NCI-H2171 (cell line): Measurements from ENCODE around the gene SYTL3.
"Not testable (repeated sequence)": the region's sequence is repeated elsewhere in the genome, so short reads cannot be mapped to it uniquely, and the experiment has no call there.

Source experiments
- DNase-seq: peaks from one replicate; lab custom pipeline; 2025; lab: John Stamatoyannopoulos, UW

The SYTL3 gene

DNA sequence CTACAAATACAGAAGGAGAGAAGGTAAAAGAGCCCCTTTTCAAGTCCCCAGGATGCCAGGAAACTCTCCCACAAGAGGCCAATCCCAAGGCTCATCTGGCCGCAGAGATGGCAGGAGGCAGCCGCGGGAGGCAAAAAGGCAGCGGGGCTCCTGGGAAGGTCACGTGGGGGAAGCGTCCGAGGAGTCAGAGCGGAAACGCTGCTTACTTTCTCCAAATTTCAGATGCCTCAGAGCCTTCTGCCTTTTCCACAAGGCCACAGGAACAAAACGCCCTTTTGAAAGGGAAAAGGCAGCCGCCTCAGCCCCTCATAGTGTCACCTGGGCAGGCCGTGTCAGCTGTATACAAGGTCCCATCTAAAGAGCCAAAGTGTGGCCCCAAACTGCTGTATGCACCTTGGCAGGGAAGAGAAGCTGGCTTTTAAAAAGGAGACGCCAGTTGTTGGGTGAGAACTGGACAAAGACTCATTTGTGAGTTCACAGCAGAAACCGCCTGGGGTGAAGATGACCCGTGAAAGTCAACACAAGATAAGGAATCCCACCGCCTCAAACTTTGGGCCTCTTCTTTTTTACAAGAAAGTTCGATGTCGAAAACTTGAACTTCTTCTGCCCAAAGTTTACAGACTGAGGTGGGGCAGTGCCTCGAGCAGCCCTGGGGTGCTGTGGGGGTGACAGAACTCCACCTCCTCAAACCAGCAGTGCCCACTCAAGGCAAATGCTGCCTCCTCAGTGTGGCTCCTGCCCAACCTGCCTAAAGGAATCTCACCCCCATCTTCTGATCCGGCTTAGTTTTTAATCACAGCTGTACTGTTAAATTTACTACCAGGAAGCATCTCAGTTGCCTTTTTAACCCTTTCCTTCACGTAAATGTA lies 124.0 kb downstream of the SYTL3 start:
- no peak for DNase-seq

DNA sequence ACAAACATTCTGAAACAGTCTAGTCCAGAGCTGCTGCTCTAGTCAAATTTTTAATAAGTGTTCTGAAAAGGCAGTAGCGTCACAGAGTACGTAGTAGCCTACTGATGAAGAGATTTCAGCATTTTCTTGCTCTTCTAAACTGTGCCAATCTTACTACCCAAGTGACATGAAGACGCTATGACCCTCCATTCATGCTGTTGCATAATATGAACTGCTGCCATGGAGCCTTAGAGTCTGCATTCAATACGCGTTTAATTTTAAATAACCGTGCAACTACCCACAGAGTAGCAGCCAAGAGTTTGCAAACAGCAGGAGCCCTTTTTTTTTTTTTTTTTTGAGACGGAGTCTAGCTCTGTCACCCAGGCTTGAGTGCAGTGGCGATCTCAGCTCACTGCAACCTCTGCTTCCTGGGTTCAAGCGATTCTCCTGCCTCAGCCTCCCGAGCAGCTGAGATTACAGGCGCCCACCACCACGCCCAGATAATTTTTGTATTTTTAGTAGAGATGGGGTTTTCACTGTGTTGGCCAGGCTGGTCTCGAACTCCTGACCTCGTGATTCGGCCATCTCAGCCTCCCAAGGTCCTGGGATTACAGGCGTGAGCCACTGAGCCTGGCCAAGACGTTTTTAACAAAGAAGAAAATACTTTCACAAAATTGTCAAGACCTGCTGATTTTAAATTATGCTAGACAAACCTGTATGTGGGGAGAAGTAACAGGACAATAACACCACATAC lies 125.0 kb downstream of the SYTL3 start:
- DNase-seq, result no peak

DNA sequence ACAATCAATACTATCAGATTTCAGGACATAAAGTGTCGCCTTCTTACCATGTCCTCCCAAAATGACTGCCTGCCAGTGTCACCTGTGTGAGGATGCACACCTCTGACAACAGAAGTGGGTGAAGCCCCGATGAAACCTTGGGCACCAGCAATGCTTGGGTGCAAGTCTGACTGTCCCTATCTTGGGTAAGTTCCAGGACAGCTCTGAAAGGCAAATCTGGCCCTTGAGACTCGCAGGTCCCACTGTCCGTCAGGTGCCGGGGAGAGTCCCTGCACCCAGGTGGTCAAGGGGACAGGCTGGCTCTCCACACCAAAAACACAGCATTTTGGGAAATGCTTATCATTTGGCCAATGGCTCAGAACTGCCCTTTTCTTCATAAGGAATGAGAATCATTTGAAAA lies 126.0 kb downstream of the SYTL3 start:
- no peak for DNase-seq

DNA sequence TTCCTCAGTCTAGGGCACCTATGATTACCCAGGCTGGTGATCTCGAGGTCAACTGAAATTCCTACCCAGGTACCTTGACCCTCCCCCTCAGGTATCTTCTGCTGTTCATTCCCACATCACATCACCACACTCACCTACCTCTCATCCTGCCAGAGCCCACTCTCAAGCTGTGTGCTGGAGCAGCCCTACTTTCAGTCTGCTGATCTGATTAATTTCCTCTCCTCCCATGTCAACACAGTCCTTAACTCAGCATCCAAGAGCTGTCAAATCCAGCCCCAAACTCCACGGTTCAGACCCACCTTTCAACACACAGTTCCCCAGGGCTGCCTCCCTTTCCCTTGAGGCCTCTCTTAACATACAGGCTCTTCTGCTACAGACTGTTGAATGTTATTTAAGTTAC lies 126.9 kb downstream of the SYTL3 start:
- DNase-seq, result no peak

DNA sequence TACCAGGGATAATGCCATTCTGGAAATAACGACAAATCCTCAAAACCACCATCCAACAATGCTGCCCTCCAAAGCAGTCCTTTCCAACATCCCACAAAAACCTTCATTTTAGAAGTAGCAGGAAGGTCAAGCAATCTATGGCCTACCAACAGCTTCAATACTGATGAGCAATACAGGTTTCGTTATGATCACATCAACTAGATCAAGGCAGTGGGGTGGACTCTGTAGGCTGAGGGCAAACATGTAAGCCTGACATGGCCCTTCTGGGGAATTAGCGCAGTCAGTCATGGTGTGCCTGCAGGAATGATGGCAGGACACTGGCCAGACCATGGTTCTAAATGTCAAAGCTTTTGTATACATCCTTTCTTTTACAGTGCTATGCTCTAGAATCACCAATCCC lies 127.7 kb downstream of the SYTL3 start:
- DNase-seq, result no peak

DNA sequence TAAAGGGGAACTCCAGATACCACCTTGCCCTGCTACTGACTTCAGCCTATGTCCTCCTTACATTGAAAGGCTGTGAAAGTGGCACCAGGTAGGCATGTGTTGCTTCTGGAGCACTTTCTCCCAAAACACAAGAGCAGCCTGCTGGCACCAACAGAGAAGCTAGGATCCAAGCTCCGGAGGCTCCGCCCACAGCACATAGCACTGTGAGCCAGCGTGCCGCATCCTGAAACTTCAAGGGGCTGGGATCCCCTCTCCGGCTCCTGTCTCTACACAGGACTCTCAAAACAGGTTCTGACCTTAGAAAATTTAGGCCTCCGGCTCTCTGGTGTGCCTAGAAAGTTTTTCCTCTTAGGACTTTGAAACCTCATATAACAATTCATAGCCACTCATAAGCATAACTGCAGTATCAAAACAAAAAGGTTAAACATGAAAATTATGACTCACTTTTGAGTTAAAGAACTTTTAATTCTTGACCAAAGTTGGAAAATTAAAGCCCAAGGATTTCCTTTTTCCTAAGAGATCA lies 128.2 kb downstream of the SYTL3 start:
- DNase-seq, result no peak

DNA sequence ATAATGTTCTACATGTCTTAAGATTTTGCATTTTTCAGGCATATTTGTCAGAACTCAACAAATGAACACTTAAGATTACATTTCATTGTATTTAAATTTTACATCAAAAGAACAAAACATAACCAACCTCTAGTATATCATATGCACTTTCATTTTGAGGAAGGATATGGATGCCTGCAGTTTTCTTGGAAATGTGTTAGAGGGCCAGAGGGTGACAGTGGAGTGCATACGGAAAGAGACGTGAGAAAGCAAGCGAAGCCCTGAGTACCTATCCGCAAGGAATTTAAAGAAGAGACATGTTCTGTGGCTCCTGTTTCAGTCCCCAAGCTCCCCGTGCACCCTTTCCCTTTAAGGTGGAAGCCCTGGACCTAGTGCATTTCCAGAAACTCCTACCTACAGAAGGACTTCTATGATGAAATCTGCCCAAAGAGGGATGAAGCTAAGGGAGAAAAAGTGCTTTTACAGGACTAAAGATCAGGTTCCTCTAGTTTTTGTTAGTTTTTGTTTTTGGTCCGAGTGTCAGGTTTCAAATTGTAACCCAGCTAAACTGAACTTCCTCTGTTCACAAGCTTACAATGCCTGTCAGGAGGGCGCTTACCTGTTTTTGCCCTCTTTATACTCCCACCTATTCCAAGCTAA lies 130.5 kb downstream of the SYTL3 start:
- DNase-seq, result no peak

DNA sequence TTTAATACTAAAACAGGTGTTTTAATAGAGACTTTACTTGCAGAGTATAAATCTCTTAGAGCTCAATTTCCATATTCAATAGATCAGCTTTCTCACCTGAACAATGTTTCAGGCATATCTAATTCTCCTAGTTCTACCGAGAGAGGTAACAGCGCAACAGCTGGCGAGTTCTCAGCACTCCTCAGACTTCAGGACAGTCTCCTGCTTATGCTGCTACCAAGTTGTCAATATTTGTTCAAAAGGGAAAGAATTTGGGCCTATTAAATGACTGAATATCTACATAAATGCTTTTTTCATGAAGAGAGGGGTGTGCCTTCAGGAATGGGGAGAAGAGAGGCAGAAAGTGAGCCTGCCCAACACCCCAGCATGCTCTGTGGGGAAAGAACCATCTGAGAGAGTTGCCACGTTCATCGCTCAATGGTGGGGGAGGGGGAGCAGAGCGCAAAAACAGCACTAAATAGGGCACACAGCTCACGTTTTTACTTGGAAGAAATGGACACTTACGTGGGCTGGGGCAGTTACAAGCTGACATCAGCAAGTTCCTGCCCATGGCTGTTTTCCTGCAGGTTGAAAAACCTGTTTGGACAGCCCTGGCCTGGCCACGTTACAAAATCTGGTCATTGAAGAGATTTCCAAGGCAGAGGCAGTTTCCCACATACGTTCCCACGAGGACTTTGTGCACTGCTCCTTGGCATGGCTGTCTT lies 131.3 kb downstream of the SYTL3 start:
- DNase-seq, result no peak

DNA sequence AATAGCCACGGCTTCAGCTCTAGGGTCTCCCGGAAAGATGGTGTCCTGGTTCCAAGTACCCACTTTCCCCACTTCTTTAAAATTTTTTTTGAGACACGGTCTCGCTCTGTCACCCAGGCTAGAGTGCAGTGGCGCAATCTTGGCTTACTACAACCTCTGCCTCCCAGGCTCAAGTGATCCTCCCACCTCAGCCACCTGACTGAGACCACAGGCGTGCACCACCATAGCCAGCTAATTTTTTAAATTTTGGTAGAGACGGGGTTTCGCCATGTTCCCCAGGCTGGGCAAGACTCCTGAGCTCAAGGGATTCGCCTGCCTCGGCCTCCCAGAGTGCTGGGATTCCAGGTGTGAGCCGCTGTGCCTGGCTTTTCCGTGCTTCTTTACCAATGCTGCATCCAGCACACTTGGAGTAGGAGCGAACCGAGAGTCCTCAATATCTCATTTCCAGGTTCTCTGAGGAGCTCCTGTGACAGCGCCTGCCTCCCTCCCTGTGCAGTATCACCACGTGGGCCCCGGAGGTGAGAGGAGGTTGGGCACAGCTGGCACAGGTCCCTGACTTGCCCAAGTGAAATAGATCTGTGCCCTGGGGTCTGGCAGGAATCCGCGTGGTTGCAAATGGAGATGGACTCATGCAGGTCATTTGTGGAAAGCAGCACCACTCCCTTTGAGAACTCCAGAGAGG lies 132.0 kb downstream of the SYTL3 start:
- DNase-seq, result no peak

DNA sequence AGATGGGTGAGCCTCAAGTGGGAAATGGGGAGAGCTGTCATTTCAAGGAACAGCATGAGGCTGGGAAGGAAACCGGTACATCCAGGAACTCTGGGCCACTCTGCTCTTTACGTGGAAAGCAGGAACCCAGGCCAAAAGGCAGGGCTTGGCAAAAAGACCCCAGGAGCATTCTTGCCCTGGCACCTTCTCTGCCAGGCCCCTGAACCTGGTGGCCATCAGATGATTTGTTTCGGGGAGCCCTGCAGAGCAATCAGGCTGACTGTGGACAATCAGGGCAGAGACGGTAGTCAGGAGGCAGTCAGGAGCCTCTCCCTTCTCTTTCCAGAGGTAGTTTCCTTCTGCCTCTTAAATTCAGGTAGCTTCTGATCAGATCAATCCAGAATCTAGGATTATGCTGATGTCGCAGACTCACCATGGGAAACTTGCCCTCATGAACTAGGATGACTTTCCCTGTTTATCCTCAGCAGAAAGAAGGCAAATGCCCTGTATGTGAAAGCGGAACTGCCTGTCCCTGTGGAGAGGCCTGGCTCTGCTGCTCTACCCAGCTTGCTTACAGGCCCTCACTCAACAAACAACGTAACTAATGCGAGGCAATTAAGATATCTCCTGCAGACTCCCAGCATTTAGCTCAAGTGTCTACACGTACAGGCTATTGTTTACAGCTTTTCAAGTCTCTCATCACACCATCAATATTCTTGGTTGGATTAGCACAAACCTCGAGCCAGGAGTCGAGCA lies 132.7 kb downstream of the SYTL3 start:
- no peak for DNase-seq

DNA sequence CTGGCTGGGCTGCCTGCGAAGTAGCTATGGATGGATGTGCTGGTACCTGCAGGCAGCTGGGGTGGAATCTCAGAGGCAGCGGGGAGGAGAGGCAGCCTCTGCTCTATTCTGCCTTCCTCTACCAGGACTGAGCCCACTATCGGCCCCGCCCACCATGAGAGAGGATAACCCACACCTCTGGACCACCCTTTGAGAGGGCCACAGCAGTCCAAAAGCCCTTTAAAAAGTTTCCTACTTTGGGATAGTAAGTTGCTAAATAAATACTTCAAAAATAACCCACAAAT lies 133.3 kb downstream of the SYTL3 start:
- no peak for DNase-seq

DNA sequence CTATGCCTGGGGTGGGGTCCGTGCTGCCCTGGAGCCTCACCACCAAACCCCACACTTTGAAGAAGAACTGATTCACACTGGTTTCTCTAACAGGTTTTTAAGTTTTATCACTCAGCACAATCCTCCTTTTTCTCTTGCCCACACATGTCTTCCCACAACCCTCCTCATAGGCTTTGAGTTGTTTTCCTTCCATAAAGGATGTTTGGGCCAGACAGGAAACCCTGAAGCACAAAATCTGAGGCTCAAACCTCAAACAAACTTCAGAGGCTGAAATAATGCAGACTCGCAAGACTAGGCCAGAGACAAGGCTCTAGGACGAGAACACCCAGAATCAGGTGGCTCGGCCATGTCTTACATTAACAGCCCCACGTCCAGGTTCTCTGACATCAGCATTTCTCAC lies 134.0 kb downstream of the SYTL3 start:
- DNase-seq, result no peak

DNA sequence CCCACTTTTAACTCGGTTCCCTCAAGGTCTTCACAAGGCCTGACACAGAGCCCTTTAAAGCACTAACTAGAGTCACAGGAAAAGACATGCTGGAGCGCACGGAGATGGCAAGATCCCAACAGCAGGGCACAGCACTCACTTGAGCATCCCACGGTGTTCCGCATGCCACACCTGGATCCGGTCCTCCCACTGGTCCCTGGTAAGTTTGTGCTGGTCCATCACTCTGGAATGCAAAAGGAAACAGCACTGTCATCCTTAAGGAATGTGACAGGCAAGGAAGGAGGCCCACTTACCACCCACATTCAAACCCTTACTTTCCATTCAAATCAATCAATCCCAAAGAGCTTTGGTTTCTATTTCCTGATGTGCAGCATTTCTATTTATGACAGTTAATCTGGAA lies 134.7 kb downstream of the SYTL3 start:
- no peak for DNase-seq

DNA sequence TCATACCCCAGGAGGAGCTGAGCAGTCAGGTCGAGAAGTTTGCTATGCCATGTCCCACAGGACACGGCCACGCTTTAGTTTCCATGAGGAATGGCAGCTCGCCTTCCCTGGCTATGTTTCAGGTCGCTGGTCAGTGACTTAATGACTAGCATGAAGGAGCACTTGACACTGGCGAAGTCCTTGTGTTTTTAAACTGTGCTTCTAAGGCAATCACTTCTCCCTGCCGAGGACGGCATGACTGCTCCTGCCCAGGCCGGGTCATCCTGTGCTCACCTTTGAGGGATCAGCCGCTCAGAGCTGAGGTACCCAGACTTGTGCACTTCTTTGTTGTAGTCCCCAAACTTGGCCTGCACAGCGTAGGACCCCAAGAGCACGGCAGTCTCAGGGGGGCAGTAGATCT lies 135.2 kb downstream of the SYTL3 start:
- DNase-seq, result no peak

DNA sequence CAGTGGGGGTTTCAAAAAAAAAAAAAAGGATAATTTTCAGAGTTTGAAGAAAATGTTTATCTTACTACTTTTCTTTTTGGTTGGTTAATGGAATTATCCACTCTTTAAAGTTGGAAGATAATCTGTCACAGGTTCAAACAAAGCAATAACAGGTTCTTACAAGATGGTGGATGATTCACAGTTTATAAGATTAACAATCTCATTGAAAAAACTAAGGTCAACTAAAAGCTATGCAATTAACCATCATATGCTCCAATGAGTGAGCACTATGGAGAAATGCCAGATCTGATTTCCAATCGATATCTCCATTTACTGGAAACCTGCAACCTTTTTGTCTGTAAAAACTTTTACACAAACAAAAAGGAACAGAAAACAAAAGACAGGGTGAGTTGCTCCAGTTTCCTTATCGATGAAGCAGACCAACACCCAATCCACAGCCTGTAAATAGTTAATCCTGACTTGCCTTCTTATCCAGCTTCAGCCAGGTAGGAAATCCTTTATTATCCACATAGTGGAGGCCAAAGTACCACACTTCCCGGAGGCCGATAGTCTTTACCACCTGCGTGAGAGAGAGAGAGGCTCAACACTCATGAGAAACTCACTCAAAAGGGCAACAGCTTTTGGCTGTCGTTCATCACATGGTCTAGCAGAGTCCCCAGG lies 136.9 kb downstream of the SYTL3 start:
- DNase-seq, result no peak

DNA sequence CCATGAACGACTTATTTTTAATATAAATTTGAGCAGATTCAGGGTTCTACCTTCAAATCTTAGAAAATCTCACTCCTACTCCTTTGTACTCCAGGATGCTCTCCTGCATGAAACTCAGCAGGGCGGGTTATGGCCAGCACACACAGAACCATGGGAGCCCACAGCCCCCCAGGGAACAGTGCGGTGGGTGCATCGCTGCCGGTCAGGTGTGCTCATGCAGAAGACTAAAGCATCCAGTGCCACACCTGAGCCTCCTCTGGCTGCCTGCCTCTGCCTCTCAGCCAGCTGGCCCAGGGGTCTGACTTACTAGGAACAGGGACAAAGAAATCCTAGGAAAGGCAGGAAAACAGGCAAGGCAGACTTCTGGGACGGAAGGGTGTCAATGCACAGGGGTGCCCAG lies 137.5 kb downstream of the SYTL3 start:
- DNase-seq, result peak; percentile 89

DNA sequence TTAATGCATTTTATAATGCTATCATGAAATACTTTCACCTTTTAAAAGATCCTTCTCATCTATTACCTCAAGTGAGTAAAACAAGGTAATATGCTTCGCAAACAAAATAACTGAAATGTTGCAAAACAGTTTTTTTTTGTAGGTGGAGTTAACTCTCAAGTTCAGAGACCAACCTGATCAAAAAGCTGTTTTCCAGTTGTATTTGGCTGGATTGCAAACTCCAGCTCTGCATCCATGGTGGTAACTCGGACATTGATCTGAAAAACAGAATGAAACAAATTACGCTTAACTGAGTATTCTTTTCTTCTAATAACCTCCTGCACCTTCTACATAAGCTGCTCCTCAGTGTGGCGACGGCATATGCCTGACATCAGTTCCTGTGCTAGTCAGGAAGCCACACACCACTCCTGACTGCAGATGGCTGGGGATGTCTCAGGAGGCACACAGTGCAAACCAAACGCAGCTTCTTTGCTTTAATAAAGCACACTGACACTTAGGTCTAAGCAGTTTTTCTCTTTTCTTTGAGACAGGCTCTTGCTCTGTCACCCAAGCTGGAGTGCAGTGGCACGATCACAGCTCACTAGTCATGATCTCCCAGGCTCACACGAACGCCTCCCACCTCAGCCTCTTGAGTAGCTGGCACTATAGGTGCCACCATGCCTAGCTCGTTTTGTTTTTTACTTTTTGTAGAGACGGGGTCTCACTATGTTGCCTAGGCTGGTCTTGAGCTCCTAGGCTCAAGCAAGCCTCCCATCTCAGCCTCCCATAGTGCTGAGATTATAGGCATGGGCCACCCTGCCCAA lies 139.5 kb downstream of the SYTL3 start:
- peak; percentile 71 for DNase-seq

DNA sequence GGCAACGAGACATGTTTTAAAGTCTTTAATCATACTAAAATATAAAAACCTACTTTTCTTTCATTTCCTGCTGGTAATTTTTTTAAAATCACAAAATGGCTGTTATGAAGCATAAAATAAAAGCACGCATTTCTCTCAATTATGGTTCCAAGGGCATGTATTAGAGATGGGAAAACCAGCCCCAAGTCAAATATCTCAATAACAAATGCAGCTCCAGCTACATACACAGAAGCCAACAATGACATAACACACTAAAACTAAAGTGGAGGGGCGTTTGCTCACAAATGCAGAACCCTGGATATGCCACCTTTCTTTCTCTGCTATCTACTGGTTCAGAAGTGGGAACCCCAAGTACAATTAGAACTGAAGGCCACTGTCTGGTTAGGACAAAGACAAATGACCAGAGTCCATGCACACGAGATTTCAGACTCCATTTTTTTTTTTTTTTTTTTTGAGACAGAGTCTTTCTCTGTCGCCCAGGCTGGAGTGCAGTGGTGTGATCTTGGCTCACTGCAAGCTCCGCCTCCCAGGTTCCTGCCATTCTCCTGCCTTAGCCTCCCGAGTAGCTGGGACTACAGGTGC lies 141.5 kb downstream of the SYTL3 start:
- no peak for DNase-seq

DNA sequence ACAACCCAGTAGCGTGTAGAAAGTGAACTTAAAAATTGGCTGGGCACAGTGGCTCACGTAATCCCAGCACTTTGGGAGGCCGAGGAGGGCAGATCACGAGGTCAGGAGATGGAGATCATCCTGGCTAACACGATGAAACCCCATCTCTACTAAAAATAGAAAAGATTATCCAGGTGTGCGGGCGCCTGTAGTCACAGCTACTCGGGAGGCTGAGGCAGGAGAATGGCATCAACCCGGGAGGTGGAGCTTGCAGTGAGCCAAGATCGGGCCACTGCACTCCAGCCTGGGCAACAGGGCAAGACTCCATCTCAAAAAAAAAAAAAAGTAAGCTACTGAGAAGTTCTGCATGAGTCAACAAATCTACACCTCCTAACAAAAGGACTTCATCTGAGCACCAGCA lies 142.7 kb downstream of the SYTL3 start:
- DNase-seq, result not testable (repeated sequence)
